Breast epithelium (tissue), 3 donors: ENCODE results near the gene NDUFB3.

Experiments used
- POLR2A ChIP-seq: fragments of 450-650 bp; IDR thresholded peaks from one replicate; pipeline ENCODE4 v1.6.1; 2016; ENCODE audit warnings: antibody characterized with exemption, mild to moderate bottlenecking, moderate library complexity
- POLR2AphosphoS5 ChIP-seq, 3 donors: sonication (generic); formaldehyde crosslinking; IDR thresholded peaks; one replicate each; pipeline ENCODE4 v1.6.1; 2017; ENCODE audit warnings: antibody characterized with exemption in 3 of 3
- TF ChIP-seq, protein P1 (sequence below), 3 donors: fragments of 450-650 bp; IDR thresholded peaks; one replicate each; pipeline ENCODE4 v1.5.1; 2016 to 2017; ENCODE audit warnings: antibody characterized with exemption in 3 of 3, mild to moderate bottlenecking in 3 of 3, moderate library complexity in 3 of 3

DNA sequence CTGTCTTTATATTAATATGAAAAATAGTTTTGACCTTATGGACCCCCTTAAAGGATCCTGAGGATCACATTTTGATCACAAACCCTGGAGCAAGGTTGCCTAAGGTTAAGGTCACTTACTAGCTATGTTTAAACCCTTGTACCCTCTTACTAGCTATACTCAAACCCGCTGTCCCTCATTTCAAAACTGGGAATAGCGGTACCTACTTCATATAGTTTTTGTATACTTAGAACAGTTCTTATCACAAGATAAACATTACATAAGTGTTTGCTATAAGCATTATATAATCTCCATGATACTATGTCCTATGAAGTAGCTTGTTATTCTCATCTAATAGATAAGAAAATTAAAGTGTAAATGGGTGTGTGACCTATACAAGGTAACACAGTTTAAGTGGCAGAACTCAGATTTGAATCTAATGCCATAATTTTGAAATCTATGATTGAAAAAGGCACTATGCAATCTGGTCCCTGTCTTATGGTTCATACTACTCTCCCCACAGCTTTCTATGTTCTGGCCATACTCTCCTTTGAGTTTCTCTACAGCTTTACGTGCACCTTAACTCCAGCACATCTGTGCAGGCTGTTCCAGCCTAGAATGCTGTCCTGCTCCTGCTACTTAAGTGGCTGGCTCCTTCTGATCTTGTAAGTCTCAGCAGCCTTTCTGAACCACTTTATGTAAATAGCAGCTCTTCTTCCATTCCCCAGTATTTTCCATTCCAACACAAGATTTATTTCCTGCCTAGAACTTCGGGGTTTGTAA, 30.8 kb upstream of the NDUFB3 start:
- TF ChIP-seq, protein P1, sequence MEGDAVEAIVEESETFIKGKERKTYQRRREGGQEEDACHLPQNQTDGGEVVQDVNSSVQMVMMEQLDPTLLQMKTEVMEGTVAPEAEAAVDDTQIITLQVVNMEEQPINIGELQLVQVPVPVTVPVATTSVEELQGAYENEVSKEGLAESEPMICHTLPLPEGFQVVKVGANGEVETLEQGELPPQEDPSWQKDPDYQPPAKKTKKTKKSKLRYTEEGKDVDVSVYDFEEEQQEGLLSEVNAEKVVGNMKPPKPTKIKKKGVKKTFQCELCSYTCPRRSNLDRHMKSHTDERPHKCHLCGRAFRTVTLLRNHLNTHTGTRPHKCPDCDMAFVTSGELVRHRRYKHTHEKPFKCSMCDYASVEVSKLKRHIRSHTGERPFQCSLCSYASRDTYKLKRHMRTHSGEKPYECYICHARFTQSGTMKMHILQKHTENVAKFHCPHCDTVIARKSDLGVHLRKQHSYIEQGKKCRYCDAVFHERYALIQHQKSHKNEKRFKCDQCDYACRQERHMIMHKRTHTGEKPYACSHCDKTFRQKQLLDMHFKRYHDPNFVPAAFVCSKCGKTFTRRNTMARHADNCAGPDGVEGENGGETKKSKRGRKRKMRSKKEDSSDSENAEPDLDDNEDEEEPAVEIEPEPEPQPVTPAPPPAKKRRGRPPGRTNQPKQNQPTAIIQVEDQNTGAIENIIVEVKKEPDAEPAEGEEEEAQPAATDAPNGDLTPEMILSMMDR (IDR thresholded peaks at IDR 0.05) = no peak
- TF ChIP-seq POLR2A (no peak), POLR2AphosphoS5 (IDR thresholded peaks at IDR 0.05) (no peak)
